GM18520 (cell line): ENCODE data around the gene ZP3.
A peak's percentile ranks its signal among the peaks of the same experiment; 100 is the strongest.
"Not testable (repeated sequence)": the region's sequence is repeated elsewhere in the genome, so short reads cannot be mapped to it uniquely, and the experiment has no call there.

Source experiments
- ATAC-seq: cut with Tn5 transposase; IDR thresholded peaks from one replicate; pipeline ENCODE4 v1.9.1; 2021; ENCODE audit not compliant: unreplicated experiment

The ZP3 gene

GRCh38 chr7:76482660-76483059 is 57.9 kb downstream of the ZP3 start:
- not testable (repeated sequence) for ATAC-seq

GRCh38 chr7:76483081-76483480 is 58.3 kb downstream of the ZP3 start:
- not testable (repeated sequence) for ATAC-seq

- not testable (repeated sequence) for ATAC-seq
Measured at GRCh38 chr7:76484456-76484855, 59.7 kb downstream of the ZP3 start.

- ATAC-seq = not testable (repeated sequence)
Measured at GRCh38 chr7:76485822-76486610, 61.3 kb downstream of the ZP3 start.

GRCh38 chr7:76486618-76487017 is 61.9 kb downstream of the ZP3 start:
- ATAC-seq = peak; percentile 97

GRCh38 chr7:76487969-76488368 is 63.2 kb downstream of the ZP3 start:
- ATAC-seq = not testable (repeated sequence)
